Measurements from ENCODE around the gene GRIK5.
"Not testable (repeated sequence)": the region's sequence is repeated elsewhere in the genome, so short reads cannot be mapped to it uniquely, and the experiment has no call there.

The GRIK5 gene

GRCh38 chr19:42017040-42017439 lies 53.0 kb downstream of the GRIK5 start:
- H3K4me3 ChIP-seq (ENCODE audit: low read length): no peak overlapping the region
- no peak for DNase-seq (ENCODE audit: low read depth, low spot score)
- H3K4me1 ChIP-seq (ENCODE audit: control insufficient read depth, insufficient read depth, low read length): no peaks in the 10 kb centered on the region
- WGBS (ENCODE audit: insufficient coverage, insufficient read length): 100% methylated on average over 1 of the region's 8 CpGs
- H3K9me3 ChIP-seq (ENCODE audit: control insufficient read depth, insufficient read depth, low read length): no peaks in the 10 kb centered on the region
- H3K27me3 ChIP-seq (ENCODE audit: control insufficient read depth, insufficient read depth, low read length): no peaks in the 10 kb centered on the region
- H3K27ac ChIP-seq (ENCODE audit: low read length): no peak overlapping the region
- 0 out of 2 replicates have a peak, but pooled peaks cover 4% of the 10 kb centered on the region for H3K36me3 ChIP-seq (ENCODE audit: control insufficient read depth, insufficient read depth, low read length)

GRCh38 chr19:42012747-42013146 lies 57.3 kb downstream of the GRIK5 start:
- not testable (repeated sequence) for H3K4me3 ChIP-seq (ENCODE audit: low read length); H3K9me3 ChIP-seq (ENCODE audit: control insufficient read depth, insufficient read depth, low read length); H3K4me1 ChIP-seq (ENCODE audit: control insufficient read depth, insufficient read depth, low read length); H3K27ac ChIP-seq (ENCODE audit: low read length); H3K36me3 ChIP-seq (ENCODE audit: control insufficient read depth, insufficient read depth, low read length); H3K27me3 ChIP-seq (ENCODE audit: control insufficient read depth, insufficient read depth, low read length); DNase-seq (ENCODE audit: low read depth, low spot score)
- no CpG with 5 or more reads among the region's 3 CpGs for WGBS (ENCODE audit: insufficient coverage, insufficient read length)

- WGBS (ENCODE audit: insufficient coverage, insufficient read length): no CpG with 5 or more reads among the region's 11 CpGs
- Histone ChIP-seq H3K27me3 (ENCODE audit: control insufficient read depth, insufficient read depth, low read length) (no peaks in the 10 kb centered on the region), H3K9me3 (ENCODE audit: control insufficient read depth, insufficient read depth, low read length) (no peaks in the 10 kb centered on the region), H3K27ac (ENCODE audit: low read length) (no peak overlapping the region), H3K4me1 (ENCODE audit: control insufficient read depth, insufficient read depth, low read length) (no peaks in the 10 kb centered on the region), H3K36me3 (ENCODE audit: control insufficient read depth, insufficient read depth, low read length) (0 out of 2 replicates have a peak, but pooled peaks cover 3% of the 10 kb centered on the region), H3K4me3 (ENCODE audit: low read length) (no peak overlapping the region)
- no peak for DNase-seq (ENCODE audit: low read depth, low spot score)
These were observed 59.5 kb downstream of the GRIK5 start for GRCh38 chr19:42010245-42011126.

- no peak for DNase-seq (ENCODE audit: low read depth, low spot score)
- H3K36me3 ChIP-seq (ENCODE audit: control insufficient read depth, insufficient read depth, low read length): 0 out of 2 replicates have a peak, but pooled peaks cover 4% of the 10 kb centered on the region
- WGBS (ENCODE audit: insufficient coverage, insufficient read length): no CpG with 5 or more reads among the region's 13 CpGs
These were observed 63.4 kb downstream of the GRIK5 start for GRCh38 chr19:42006569-42006968.

GRCh38 chr19:42005504-42005903 lies 64.5 kb downstream of the GRIK5 start:
- H3K4me3 ChIP-seq (ENCODE audit: low read length): no peak overlapping the region
- no peak overlapping the region for H3K27ac ChIP-seq (ENCODE audit: low read length)
- H3K4me1 ChIP-seq (ENCODE audit: control insufficient read depth, insufficient read depth, low read length): no peaks in the 10 kb centered on the region; the same call in 1 of the 2 replicates
- WGBS (ENCODE audit: insufficient coverage, insufficient read length): no CpG with 5 or more reads among the region's 22 CpGs
- H3K9me3 ChIP-seq (ENCODE audit: control insufficient read depth, insufficient read depth, low read length): no peaks in the 10 kb centered on the region
- no peak for DNase-seq (ENCODE audit: low read depth, low spot score)
- no peaks in the 10 kb centered on the region for H3K27me3 ChIP-seq (ENCODE audit: control insufficient read depth, insufficient read depth, low read length)
- 0 out of 2 replicates have a peak, but pooled peaks cover 4% of the 10 kb centered on the region for H3K36me3 ChIP-seq (ENCODE audit: control insufficient read depth, insufficient read depth, low read length)

More at GRCh38 chr19:42006569-42006968, 63.4 kb downstream of the GRIK5 start:
- Histone ChIP-seq H3K27me3 (ENCODE audit: control insufficient read depth, insufficient read depth, low read length) (no peaks in the 10 kb centered on the region), H3K9me3 (ENCODE audit: control insufficient read depth, insufficient read depth, low read length) (no peaks in the 10 kb centered on the region), H3K27ac (ENCODE audit: low read length) (no peak overlapping the region), H3K4me1 (ENCODE audit: control insufficient read depth, insufficient read depth, low read length) (no peaks in the 10 kb centered on the region; the same call in 1 of the 2 replicates), H3K4me3 (ENCODE audit: low read length) (no peak overlapping the region)

- Histone ChIP-seq H3K36me3 (ENCODE audit: control insufficient read depth, insufficient read depth, low read length) (0 out of 2 replicates have a peak, but pooled peaks cover 4% of the 10 kb centered on the region), H3K4me3 (ENCODE audit: low read length) (no peak overlapping the region), H3K9me3 (ENCODE audit: control insufficient read depth, insufficient read depth, low read length) (no peaks in the 10 kb centered on the region), H3K27ac (ENCODE audit: low read length) (no peak overlapping the region), H3K27me3 (ENCODE audit: control insufficient read depth, insufficient read depth, low read length) (peaks cover 8% of the 10 kb centered on the region; the same call in 1 of the 2 replicates), H3K4me1 (ENCODE audit: control insufficient read depth, insufficient read depth, low read length) (no peaks in the 10 kb centered on the region; the same call in 1 of the 2 replicates)
- WGBS (ENCODE audit: insufficient coverage, insufficient read length): no CpG with 5 or more reads among the region's 21 CpGs
- DNase-seq (ENCODE audit: low read depth, low spot score): no peak
These were observed 66.3 kb downstream of the GRIK5 start for GRCh38 chr19:42003506-42004294.

- Histone ChIP-seq H3K27ac (ENCODE audit: low read length) (no peak overlapping the region), H3K4me1 (ENCODE audit: control insufficient read depth, insufficient read depth, low read length) (peaks cover 2% of the 10 kb centered on the region), H3K27me3 (ENCODE audit: control insufficient read depth, insufficient read depth, low read length) (peaks cover 16% of the 10 kb centered on the region; the same call in 1 of the 2 replicates), H3K9me3 (ENCODE audit: control insufficient read depth, insufficient read depth, low read length) (no peaks in the 10 kb centered on the region), H3K4me3 (ENCODE audit: low read length) (no peak overlapping the region), H3K36me3 (ENCODE audit: control insufficient read depth, insufficient read depth, low read length) (no peaks in the 10 kb centered on the region)
- WGBS (ENCODE audit: insufficient coverage, insufficient read length): no CpG with 5 or more reads among the region's 7 CpGs
- DNase-seq (ENCODE audit: low read depth, low spot score): no peak
These were observed 70.2 kb downstream of the GRIK5 start for GRCh38 chr19:41999878-42000208.

- Histone ChIP-seq H3K27ac (ENCODE audit: low read length) (no peak overlapping the region), H3K27me3 (ENCODE audit: control insufficient read depth, insufficient read depth, low read length) (peaks cover 19% of the 10 kb centered on the region; the same call in 1 of the 2 replicates), H3K36me3 (ENCODE audit: control insufficient read depth, insufficient read depth, low read length) (no peaks in the 10 kb centered on the region), H3K4me3 (ENCODE audit: low read length) (no peak overlapping the region; the same call in 1 of the 2 replicates), H3K4me1 (ENCODE audit: control insufficient read depth, insufficient read depth, low read length) (peaks cover 2% of the 10 kb centered on the region), H3K9me3 (ENCODE audit: control insufficient read depth, insufficient read depth, low read length) (no peaks in the 10 kb centered on the region)
- DNase-seq (ENCODE audit: low read depth, low spot score): no peak
- 100% methylated on average over 2 of the region's 55 CpGs for WGBS (ENCODE audit: insufficient coverage, insufficient read length)
These were observed 70.7 kb downstream of the GRIK5 start for GRCh38 chr19:41999071-41999877.

- Histone ChIP-seq H3K4me1 (ENCODE audit: control insufficient read depth, insufficient read depth, low read length) (peaks cover 2% of the 10 kb centered on the region; the same call in 1 of the 2 replicates), H3K27ac (ENCODE audit: low read length) (no peak overlapping the region), H3K4me3 (ENCODE audit: low read length) (no peak overlapping the region; the same call in 1 of the 2 replicates), H3K9me3 (ENCODE audit: control insufficient read depth, insufficient read depth, low read length) (no peaks in the 10 kb centered on the region), H3K36me3 (ENCODE audit: control insufficient read depth, insufficient read depth, low read length) (no peaks in the 10 kb centered on the region), H3K27me3 (ENCODE audit: control insufficient read depth, insufficient read depth, low read length) (peaks cover 19% of the 10 kb centered on the region; the same call in 1 of the 2 replicates)
- DNase-seq (ENCODE audit: low read depth, low spot score): no peak
- WGBS (ENCODE audit: insufficient coverage, insufficient read length): no CpG with 5 or more reads among the region's 64 CpGs
These were observed 71.6 kb downstream of the GRIK5 start for GRCh38 chr19:41998246-41999020.
